ENCODE results near the gene PRTN3. TPM values are rescaled to one million over a fixed set of nuclear protein-coding genes. Genes with fewer than 3 reads are reported as not detected.

The PRTN3 gene
- total and polyA plus RNA-seq, 12 donors, result 0.20 to 0.40 (median 0.33) TPM; not detected in 8

GRCh38 chr19:811506-812048, 29.2 kb upstream of the PRTN3 start:
- Histone ChIP-seq H3K27ac (no peak overlapping the region), H3K4me1 (replicated peaks in 1 of 2) (no peaks in the 10 kb centered on the region), H3K9me3 (replicated peaks in 1 of 3) (no peaks in the 10 kb centered on the region), H3K36me3 (replicated peaks in 1 of 2) (peaks cover 0 to 57% of the 10 kb centered on the region in 2 donors), H3K27me3 (no peaks in the 10 kb centered on the region), H3K4me3 (no peak overlapping the region)
- DNase-seq, result no peak
- WGBS, 4 donors, result 91 to 97% (median 95%) methylated on average over 19 to 20 of the region's 20 CpGs
- TF ChIP-seq CTCF (IDR thresholded peaks at IDR 0.05), result no peak
- TF ChIP-seq POLR2A (IDR thresholded peaks at IDR 0.05), result no peak
- intact Hi-C loops (cut with DNase I), result no loop called here

GRCh38 chr19:812049-812746, 28.6 kb upstream of the PRTN3 start:
- Histone ChIP-seq H3K4me1 (replicated peaks in 1 of 2) (no peaks in the 10 kb centered on the region), H3K27me3 (no peaks in the 10 kb centered on the region), H3K4me3 (no peak overlapping the region), H3K27ac (no peak overlapping the region), H3K36me3 (replicated peaks in 1 of 2) (peaks cover 0 to 50% of the 10 kb centered on the region in 2 donors), H3K9me3 (replicated peaks in 1 of 3) (no peaks in the 10 kb centered on the region)
- DNase-seq, result peak in 3 of 7 donors; percentile 24 to 59 (median 40)
- intact Hi-C loops (cut with DNase I), result no loop called here
- WGBS, 4 donors, result 88 to 92% (median 89%) methylated on average over 28 to 80 of the region's 80 CpGs
- TF ChIP-seq CTCF (IDR thresholded peaks at IDR 0.05), result no peak

DNA sequence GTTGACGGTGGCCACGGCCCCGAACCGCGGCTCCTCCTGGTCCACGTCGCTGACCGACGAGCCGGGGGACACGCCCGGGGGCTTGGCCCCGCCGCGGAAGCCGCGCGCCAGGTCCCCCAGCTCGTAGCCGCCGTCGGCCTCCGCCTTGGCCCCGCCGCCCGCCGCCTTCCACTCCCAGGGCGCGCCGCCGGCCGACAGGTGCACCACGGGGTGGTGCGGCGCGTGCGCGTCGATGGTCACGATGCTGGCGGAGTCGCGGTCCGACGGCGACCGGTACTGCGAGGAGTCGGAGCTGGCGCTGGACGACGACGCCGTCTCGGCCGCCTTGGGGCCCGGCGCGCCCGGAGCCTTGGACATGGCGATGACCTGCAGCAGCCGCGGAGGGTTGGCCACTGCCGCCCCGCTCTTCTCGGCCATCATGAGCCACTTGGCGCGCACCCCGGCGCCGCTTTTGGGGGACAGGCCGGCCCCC, 28.0 kb upstream of the PRTN3 start:
- Histone ChIP-seq H3K27me3 (no peaks in the 10 kb centered on the region), H3K27ac (no peak overlapping the region), H3K9me3 (replicated peaks in 1 of 3) (no peaks in the 10 kb centered on the region), H3K4me3 (no peak overlapping the region), H3K36me3 (replicated peaks in 1 of 2) (peaks cover 0 to 45% of the 10 kb centered on the region in 2 donors), H3K4me1 (replicated peaks in 1 of 2) (no peaks in the 10 kb centered on the region)
- intact Hi-C loops (cut with DNase I), result no loop called here
- TF ChIP-seq CTCF (IDR thresholded peaks at IDR 0.05) (no peak), POLR2A (IDR thresholded peaks at IDR 0.05) (no peak)
- no peak for DNase-seq
- 85 to 95% (median 94%) methylated on average over 27 to 72 of the region's 72 CpGs for WGBS, 4 donors

GRCh38 chr19:813219-814151, 27.3 kb upstream of the PRTN3 start:
- 86 to 92% (median 88%) methylated on average over 46 to 87 of the region's 87 CpGs for WGBS, 4 donors
- H3K36me3 ChIP-seq (replicated peaks in 1 of 2), result peaks cover 0 to 38% of the 10 kb centered on the region in 2 donors

More at GRCh38 chr19:813219-814151, 27.3 kb upstream of the PRTN3 start:
- DNase-seq, result no peak
- intact Hi-C loops (cut with DNase I), result no loop called here
- no peak overlapping the region for H3K4me3 ChIP-seq
- no peak for TF ChIP-seq POLR2A (IDR thresholded peaks at IDR 0.05)
- TF ChIP-seq CTCF (IDR thresholded peaks at IDR 0.05), result no peak
- H3K27me3 ChIP-seq, result no peaks in the 10 kb centered on the region
- no peaks in the 10 kb centered on the region for H3K9me3 ChIP-seq (replicated peaks in 1 of 3)
- H3K27ac ChIP-seq, result no peak overlapping the region
- no peaks in the 10 kb centered on the region for H3K4me1 ChIP-seq (replicated peaks in 1 of 2)

All from adrenal gland (tissue), 12 donors.